Measurements from ENCODE around the gene DNAH2. TPM values are rescaled to one million over a fixed set of nuclear protein-coding genes. Genes with fewer than 3 reads are reported as not detected.

The DNAH2 gene
- total and polyA plus RNA-seq, 2 of the 13 experiments (the other 11 are each of a cell fraction or from before 2014, with no cell fraction given): not detected

- TF ChIP-seq GATAD1 (CRISPR knock-in tag; IDR thresholded peaks at IDR 0.05) (no peak), REXO4 (CRISPR knock-in tag; IDR thresholded peaks at IDR 0.05; ENCODE audit: borderline replicate concordance) (no peak), ZMYM2 (CRISPR knock-in tag; IDR thresholded peaks at IDR 0.05) (no peak), HIVEP1 (CRISPR knock-in tag; IDR thresholded peaks at IDR 0.05) (no peak), ZNF710 (CRISPR knock-in tag; IDR thresholded peaks at IDR 0.05; ENCODE audit: borderline replicate concordance) (no peak)
These were observed 17.0 kb upstream of the DNAH2 start (continued) for GRCh38 chr17:7700510-7700909.

- POLR2A ChIA-PET: no interaction called here
- DNase-seq (ENCODE audit: low spot score) (no peak), ATAC-seq (no peak), FAIRE-seq (no peak)
- no peak overlapping the region for H3K4me3 ChIP-seq (replicated peaks in 1 of 3; ENCODE audit: insufficient read depth in 1 of 3, low read depth in 2 of 3, low read length in 3 of 3)
- TF ChIP-seq GTF2F1 (IDR thresholded peaks at IDR 0.05; ENCODE audit: low read length): no peak
- no peak for TF ChIP-seq RERE (CRISPR knock-in tag; IDR thresholded peaks at IDR 0.05; ENCODE audit: low read depth)
- no peak for TF ChIP-seq ZNF383 (CRISPR knock-in tag; IDR thresholded peaks at IDR 0.05; ENCODE audit: borderline replicate concordance)
- TF ChIP-seq CHCHD3 (CRISPR knock-in tag; IDR thresholded peaks at IDR 0.05): no peak
- TF ChIP-seq ZNF605 (CRISPR knock-in tag; IDR thresholded peaks at IDR 0.05): no peak
- TF ChIP-seq ZNF264 (CRISPR knock-in tag; IDR thresholded peaks at IDR 0.05): no peak
- no peak for TF ChIP-seq FIP1L1 (IDR thresholded peaks at IDR 0.05; ENCODE audit: borderline replicate concordance, insufficient read depth, low read depth, low read length)
- no peak for TF ChIP-seq ZC3H4 (CRISPR knock-in tag; IDR thresholded peaks at IDR 0.05; ENCODE audit: borderline replicate concordance)
- no peak for TF ChIP-seq ZNF75D (CRISPR knock-in tag; IDR thresholded peaks at IDR 0.05; ENCODE audit: borderline replicate concordance)
- no peak for TF ChIP-seq DMAP1 (CRISPR knock-in tag; IDR thresholded peaks at IDR 0.05)
- no TSS peak for BruUV-seq (replicated peaks)
- in situ Hi-C loops (cut with HindIII; ENCODE audit: extremely low pct_ligation_motif_present, low pct_unique_long_range_greater_than_20kb) (no loop called here), intact Hi-C loops (cut with micrococcal nuclease; ENCODE audit: unreplicated experiment) (no loop called here)
- CTCF ChIA-PET (ENCODE audit: low intra/inter-chr PET ratio, low total read pairs): no interaction called here
- H3K79me2 ChIP-seq (ENCODE audit: insufficient read depth, low read length): no peaks in the 10 kb centered on the region
- H3K36me3 ChIP-seq (replicated peaks in 1 of 2; ENCODE audit: control insufficient read depth in 1 of 2, insufficient read depth in 2 of 2, low read length in 2 of 2): peaks cover 2 to 4% of the 10 kb centered on the region in 2 experiments; a peak in 3 of 5 replicates
- H2AFZ ChIP-seq (ENCODE audit: low read length): no peak overlapping the region
- no peak overlapping the region for H3K4me2 ChIP-seq (ENCODE audit: low read depth, low read length)
- peaks cover 5 to 23% of the 10 kb centered on the region in 2 experiments for H3K27me3 ChIP-seq (ENCODE audit: control insufficient read depth in 1 of 2, insufficient read depth in 2 of 2, low read length in 2 of 2)
- no peak overlapping the region for H3K9ac ChIP-seq (ENCODE audit: insufficient read depth, low read depth, low read length)
- H4K20me1 ChIP-seq (ENCODE audit: insufficient read depth, low read length): no peaks in the 10 kb centered on the region
- H3K9me3 ChIP-seq (ENCODE audit: low read length): no peaks in the 10 kb centered on the region
- WGBS (ENCODE audit: low lambda C conversion rate): 98% methylated on average over 6 of the region's 14 CpGs
- peaks cover 6% of the 10 kb centered on the region; the same call in 1 of the 2 replicates for H3K4me1 ChIP-seq (ENCODE audit: insufficient read depth, low read length)
- H3K27ac ChIP-seq (ENCODE audit: extremely low read length, insufficient read depth, low read length): no peak overlapping the region
These were observed 15.9 kb upstream of the DNAH2 start for GRCh38 chr17:7701681-7702080.
